HEK293 (cell line): ENCODE measurements around the gene CDK4.

Experiments used
- KLF9 ChIP-seq: fragments of 450-650 bp; formaldehyde crosslinking; IDR thresholded peaks from 2 replicates; pipeline ENCODE4 v1.5.1; 2016; ENCODE audit warnings: missing biosample characterization, missing genetic modification characterization, low read depth
- REPIN1 ChIP-seq: fragments of 450-650 bp; formaldehyde crosslinking; IDR thresholded peaks from 2 replicates; pipeline ENCODE4 v1.5.1; 2017; ENCODE audit warnings: missing biosample characterization, missing genetic modification characterization, low read depth
- REST ChIP-seq: fragments of 450-650 bp; formaldehyde crosslinking; IDR thresholded peaks from 2 replicates; pipeline ENCODE4 v1.5.1; 2016; ENCODE audit warnings: missing biosample characterization, missing genetic modification characterization
- TCF7L2 ChIP-seq: IDR thresholded peaks from 2 replicates; pipeline ENCODE4 v1.6.1; 2011; ENCODE audit warnings: low read depth, mild to moderate bottlenecking, inconsistent platforms, low read length, moderate library complexity, borderline replicate concordance
- WT1 ChIP-seq: fragments of 450-650 bp; formaldehyde crosslinking; IDR thresholded peaks from 2 replicates; pipeline ENCODE4 v1.5.1; 2016; ENCODE audit warnings: missing biosample characterization, missing genetic modification characterization
- ZBTB21 ChIP-seq: fragments of 450-650 bp; formaldehyde crosslinking; IDR thresholded peaks from 2 replicates; pipeline ENCODE4 v1.5.1; 2017; ENCODE audit warnings: missing biosample characterization, missing genetic modification characterization
- ZBTB49 ChIP-seq: fragments of 450-650 bp; formaldehyde crosslinking; IDR thresholded peaks from 2 replicates; pipeline ENCODE4 v1.5.1; 2016; ENCODE audit warnings: missing biosample characterization, missing genetic modification characterization, low read depth
- ZNF10 ChIP-seq: fragments of 450-650 bp; formaldehyde crosslinking; IDR thresholded peaks from 2 replicates; pipeline ENCODE4 v1.5.1; 2017; ENCODE audit warnings: missing biosample characterization, missing genetic modification characterization
- ZNF121 ChIP-seq: fragments of 450-650 bp; formaldehyde crosslinking; IDR thresholded peaks from 2 replicates; pipeline ENCODE4 v1.5.1; 2016; ENCODE audit warnings: missing biosample characterization, missing genetic modification characterization
- ZNF140 ChIP-seq: fragments of 450-650 bp; formaldehyde crosslinking; IDR thresholded peaks from 2 replicates; pipeline ENCODE4 v1.5.1; 2016; ENCODE audit warnings: missing biosample characterization, missing genetic modification characterization
- ZNF146 ChIP-seq: fragments of 450-650 bp; formaldehyde crosslinking; IDR thresholded peaks from 2 replicates; pipeline ENCODE4 v1.5.1; 2016; ENCODE audit warnings: missing biosample characterization, missing genetic modification characterization
- ZNF202 ChIP-seq: fragments of 450-650 bp; formaldehyde crosslinking; IDR thresholded peaks from 2 replicates; pipeline ENCODE4 v1.5.1; 2016; ENCODE audit warnings: missing biosample characterization, missing genetic modification characterization, borderline replicate concordance
- ZNF341 ChIP-seq: fragments of 450-650 bp; formaldehyde crosslinking; IDR thresholded peaks from 2 replicates; pipeline ENCODE4; 2016; ENCODE audit warnings: low read depth, missing biosample characterization, missing genetic modification characterization
- ZNF394 ChIP-seq: fragments of 450-650 bp; formaldehyde crosslinking; IDR thresholded peaks from 2 replicates; pipeline ENCODE4 v1.5.1; 2016; ENCODE audit warnings: missing biosample characterization, missing genetic modification characterization, mild to moderate bottlenecking, moderate library complexity, borderline replicate concordance
- ZNF48 ChIP-seq: fragments of 450-650 bp; formaldehyde crosslinking; IDR thresholded peaks from 2 replicates; pipeline ENCODE4 v1.5.1; 2016; ENCODE audit warnings: missing biosample characterization, missing genetic modification characterization
- ZNF501 ChIP-seq: fragments of 450-650 bp; formaldehyde crosslinking; IDR thresholded peaks from 2 replicates; pipeline ENCODE4 v1.5.1; 2016; ENCODE audit warnings: missing biosample characterization, missing genetic modification characterization
- ZNF549 ChIP-seq: fragments of 450-650 bp; IDR thresholded peaks from 2 replicates; pipeline ENCODE4 v1.5.1; 2018; ENCODE audit warnings: missing biosample characterization, missing genetic modification characterization, mild to moderate bottlenecking, inconsistent platforms, moderate library complexity
- ZNF645 ChIP-seq: fragments of 450-650 bp; formaldehyde crosslinking; IDR thresholded peaks from 2 replicates; pipeline ENCODE4; 2016; ENCODE audit warnings: missing biosample characterization, missing genetic modification characterization
- ZNF660 ChIP-seq: fragments of 450-650 bp; IDR thresholded peaks from 2 replicates; pipeline ENCODE4 v1.5.1; 2018; ENCODE audit warnings: missing biosample characterization, mild to moderate bottlenecking, missing genetic modification characterization
- ZNF664 ChIP-seq: fragments of 450-650 bp; formaldehyde crosslinking; IDR thresholded peaks from 2 replicates; pipeline ENCODE4 v1.5.1; 2016; ENCODE audit warnings: missing biosample characterization, missing genetic modification characterization
- ZNF701 ChIP-seq: fragments of 450-650 bp; formaldehyde crosslinking; IDR thresholded peaks from 2 replicates; pipeline ENCODE4 v1.5.1; 2016; ENCODE audit warnings: missing biosample characterization, missing genetic modification characterization
- ZNF777 ChIP-seq: fragments of 450-650 bp; formaldehyde crosslinking; IDR thresholded peaks from 2 replicates; pipeline ENCODE4 v1.5.1; 2017; ENCODE audit warnings: missing biosample characterization, missing genetic modification characterization, borderline replicate concordance
- TF ChIP-seq, protein P1 (sequence below): fragments of 450-650 bp; formaldehyde crosslinking; IDR thresholded peaks from 2 replicates; pipeline ENCODE4 v1.5.1; 2016; ENCODE audit warnings: missing biosample characterization, missing genetic modification characterization
- TF ChIP-seq, protein P2 (sequence below): fragments of 450-650 bp; formaldehyde crosslinking; IDR thresholded peaks from 2 replicates; pipeline ENCODE4 v1.5.1; 2016; ENCODE audit warnings: missing biosample characterization, missing genetic modification characterization
- TF ChIP-seq, protein P3 (sequence below): fragments of 450-650 bp; formaldehyde crosslinking; IDR thresholded peaks from 2 replicates; pipeline ENCODE4 v1.5.1; 2017; ENCODE audit warnings: missing biosample characterization, missing genetic modification characterization
- TF ChIP-seq, protein P4 (sequence below): fragments of 450-650 bp; formaldehyde crosslinking; IDR thresholded peaks from 2 replicates; pipeline ENCODE4 v1.5.1; 2016; ENCODE audit warnings: missing biosample characterization, missing genetic modification characterization

CDK4 gene

DNA sequence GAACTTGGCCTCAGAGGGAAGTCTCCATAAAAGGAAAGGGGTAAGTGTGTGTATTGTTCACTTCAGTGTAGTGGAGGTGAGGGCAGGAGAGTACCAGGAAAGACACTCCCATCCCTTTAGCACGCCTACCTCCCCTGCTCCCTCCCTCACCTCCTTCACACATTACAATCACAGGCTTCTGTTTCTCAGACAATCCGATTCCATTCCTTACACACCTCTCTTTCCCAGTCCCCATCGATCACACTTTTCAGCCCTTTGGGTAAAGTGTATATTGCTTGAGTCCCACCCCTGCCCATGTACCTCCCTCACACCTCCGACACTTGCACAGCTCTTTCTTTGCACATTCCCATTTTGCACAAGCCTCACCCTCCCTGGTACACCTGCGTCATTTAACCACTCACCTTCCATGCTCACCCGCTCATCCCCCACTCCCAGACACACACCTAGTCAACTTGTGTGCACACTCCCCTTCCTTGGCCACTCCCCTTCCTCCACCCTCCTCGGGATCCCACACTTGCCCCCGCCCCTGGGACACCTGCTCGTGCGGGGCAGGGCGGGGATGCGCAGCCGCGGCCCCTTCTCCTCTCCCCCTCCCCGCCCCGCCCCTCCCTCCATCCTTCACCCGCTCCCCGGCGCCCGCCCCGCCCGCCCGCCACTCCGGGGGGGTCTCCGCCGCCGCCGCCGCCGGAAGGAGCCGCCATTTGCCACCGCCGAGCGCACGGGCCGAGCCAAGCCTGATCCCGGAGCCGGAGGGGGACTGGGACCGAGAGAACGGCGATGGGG, 2.5 kb upstream of the CDK4 start, which contains the start of gene MARCHF9 (continued):
- TF ChIP-seq ZNF10 (tag by site-specific recombination) (no peak; the same call in 1 of the 2 replicates), ZNF660 (no peak), WT1 (tag by site-specific recombination) (peak; percentile 88; the same call in 1 of the 2 replicates), REPIN1 (tag by site-specific recombination) (0 out of 2 replicates have a peak, but pooled peaks have one; percentile 60), REST (tag by site-specific recombination) (no peak), ZNF48 (tag by site-specific recombination) (no peak), ZNF701 (no peak), ZNF549 (tag by site-specific recombination) (no peak), ZNF146 (tag by site-specific recombination) (no peak), ZNF341 (tag by site-specific recombination) (no peak), ZNF202 (tag by site-specific recombination) (no peak), ZNF645 (no peak; the same call in 1 of the 2 replicates), ZBTB21 (tag by site-specific recombination) (peak; percentile 11; the same call in 1 of the 2 replicates), TCF7L2 (no peak), ZNF140 (no peak), ZBTB49 (tag by site-specific recombination) (no peak), ZNF777 (tag by site-specific recombination) (no peak), ZNF121 (tag by site-specific recombination) (no peak), KLF9 (tag by site-specific recombination) (peak; percentile 88), ZNF394 (tag by site-specific recombination) (no peak; the same call in 1 of the 2 replicates), ZNF501 (peak; percentile 67; the same call in 1 of the 2 replicates), ZNF664 (tag by site-specific recombination) (no peak)
- TF ChIP-seq, protein P1, sequence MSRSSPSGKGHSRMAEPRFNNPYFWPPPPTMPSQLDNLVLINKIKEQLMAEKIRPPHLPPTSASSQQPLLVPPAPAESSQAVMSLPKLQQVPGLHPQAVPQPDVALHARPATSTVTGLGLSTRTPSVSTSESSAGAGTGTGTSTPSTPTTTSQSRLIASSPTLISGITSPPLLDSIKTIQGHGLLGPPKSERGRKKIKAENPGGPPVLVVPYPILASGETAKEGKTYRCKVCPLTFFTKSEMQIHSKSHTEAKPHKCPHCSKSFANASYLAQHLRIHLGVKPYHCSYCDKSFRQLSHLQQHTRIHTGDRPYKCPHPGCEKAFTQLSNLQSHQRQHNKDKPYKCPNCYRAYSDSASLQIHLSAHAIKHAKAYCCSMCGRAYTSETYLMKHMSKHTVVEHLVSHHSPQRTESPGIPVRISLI, result no peak
- TF ChIP-seq, protein P2, sequence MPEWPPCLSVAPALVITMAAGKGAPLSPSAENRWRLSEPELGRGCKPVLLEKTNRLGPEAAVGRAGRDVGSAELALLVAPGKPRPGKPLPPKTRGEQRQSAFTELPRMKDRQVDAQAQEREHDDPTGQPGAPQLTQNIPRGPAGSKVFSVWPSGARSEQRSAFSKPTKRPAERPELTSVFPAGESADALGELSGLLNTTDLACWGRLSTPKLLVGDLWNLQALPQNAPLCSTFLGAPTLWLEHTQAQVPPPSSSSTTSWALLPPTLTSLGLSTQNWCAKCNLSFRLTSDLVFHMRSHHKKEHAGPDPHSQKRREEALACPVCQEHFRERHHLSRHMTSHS, result no peak
- TF ChIP-seq, protein P3, sequence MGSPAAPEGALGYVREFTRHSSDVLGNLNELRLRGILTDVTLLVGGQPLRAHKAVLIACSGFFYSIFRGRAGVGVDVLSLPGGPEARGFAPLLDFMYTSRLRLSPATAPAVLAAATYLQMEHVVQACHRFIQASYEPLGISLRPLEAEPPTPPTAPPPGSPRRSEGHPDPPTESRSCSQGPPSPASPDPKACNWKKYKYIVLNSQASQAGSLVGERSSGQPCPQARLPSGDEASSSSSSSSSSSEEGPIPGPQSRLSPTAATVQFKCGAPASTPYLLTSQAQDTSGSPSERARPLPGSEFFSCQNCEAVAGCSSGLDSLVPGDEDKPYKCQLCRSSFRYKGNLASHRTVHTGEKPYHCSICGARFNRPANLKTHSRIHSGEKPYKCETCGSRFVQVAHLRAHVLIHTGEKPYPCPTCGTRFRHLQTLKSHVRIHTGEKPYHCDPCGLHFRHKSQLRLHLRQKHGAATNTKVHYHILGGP (tag by site-specific recombination), result no peak
- TF ChIP-seq, protein P4, sequence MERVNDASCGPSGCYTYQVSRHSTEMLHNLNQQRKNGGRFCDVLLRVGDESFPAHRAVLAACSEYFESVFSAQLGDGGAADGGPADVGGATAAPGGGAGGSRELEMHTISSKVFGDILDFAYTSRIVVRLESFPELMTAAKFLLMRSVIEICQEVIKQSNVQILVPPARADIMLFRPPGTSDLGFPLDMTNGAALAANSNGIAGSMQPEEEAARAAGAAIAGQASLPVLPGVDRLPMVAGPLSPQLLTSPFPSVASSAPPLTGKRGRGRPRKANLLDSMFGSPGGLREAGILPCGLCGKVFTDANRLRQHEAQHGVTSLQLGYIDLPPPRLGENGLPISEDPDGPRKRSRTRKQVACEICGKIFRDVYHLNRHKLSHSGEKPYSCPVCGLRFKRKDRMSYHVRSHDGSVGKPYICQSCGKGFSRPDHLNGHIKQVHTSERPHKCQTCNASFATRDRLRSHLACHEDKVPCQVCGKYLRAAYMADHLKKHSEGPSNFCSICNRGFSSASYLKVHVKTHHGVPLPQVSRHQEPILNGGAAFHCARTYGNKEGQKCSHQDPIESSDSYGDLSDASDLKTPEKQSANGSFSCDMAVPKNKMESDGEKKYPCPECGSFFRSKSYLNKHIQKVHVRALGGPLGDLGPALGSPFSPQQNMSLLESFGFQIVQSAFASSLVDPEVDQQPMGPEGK (tag by site-specific recombination), result peak; percentile 96
